Loucy (cell line): ENCODE measurements around the gene AGAP1.

Source experiments
- EZH2phosphoT487 ChIP-seq: fragments of 200-600 bp; IDR thresholded peaks from 2 replicates; pipeline ENCODE4 v1.6.1; 2018; ENCODE audit warnings: antibody characterized with exemption, mild to moderate bottlenecking, moderate library complexity, borderline replicate concordance
- TF ChIP-seq, protein P1 (sequence below): fragments of 200-600 bp; sonication (generic); conservative IDR thresholded peaks from 2 replicates; pipeline ENCODE4 v1.5.1; 2014; ENCODE audit warnings: mild to moderate bottlenecking, antibody characterized with exemption, low read length

DNA sequence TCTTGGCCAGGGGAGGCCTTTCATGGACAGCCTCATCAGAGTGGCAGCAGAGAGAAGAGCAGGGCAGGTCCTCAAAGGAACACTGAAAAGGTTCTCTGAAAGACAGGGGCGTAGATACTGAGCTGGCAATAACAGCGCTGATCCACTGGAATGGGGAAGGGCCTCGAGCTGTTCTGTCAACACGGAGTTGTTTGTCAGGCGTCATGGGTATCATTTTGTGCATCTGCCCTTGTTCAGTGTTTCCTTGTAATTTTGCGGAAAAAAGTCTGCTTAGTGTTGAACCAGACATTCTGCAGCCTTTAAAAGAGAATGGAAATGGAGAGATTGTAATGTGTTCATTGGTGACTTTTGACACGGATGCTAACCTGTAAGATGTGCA, 21.5 kb downstream of the AGAP1 start:
- TF ChIP-seq, protein P1, sequence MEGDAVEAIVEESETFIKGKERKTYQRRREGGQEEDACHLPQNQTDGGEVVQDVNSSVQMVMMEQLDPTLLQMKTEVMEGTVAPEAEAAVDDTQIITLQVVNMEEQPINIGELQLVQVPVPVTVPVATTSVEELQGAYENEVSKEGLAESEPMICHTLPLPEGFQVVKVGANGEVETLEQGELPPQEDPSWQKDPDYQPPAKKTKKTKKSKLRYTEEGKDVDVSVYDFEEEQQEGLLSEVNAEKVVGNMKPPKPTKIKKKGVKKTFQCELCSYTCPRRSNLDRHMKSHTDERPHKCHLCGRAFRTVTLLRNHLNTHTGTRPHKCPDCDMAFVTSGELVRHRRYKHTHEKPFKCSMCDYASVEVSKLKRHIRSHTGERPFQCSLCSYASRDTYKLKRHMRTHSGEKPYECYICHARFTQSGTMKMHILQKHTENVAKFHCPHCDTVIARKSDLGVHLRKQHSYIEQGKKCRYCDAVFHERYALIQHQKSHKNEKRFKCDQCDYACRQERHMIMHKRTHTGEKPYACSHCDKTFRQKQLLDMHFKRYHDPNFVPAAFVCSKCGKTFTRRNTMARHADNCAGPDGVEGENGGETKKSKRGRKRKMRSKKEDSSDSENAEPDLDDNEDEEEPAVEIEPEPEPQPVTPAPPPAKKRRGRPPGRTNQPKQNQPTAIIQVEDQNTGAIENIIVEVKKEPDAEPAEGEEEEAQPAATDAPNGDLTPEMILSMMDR, result no peak
- TF ChIP-seq EZH2phosphoT487, result no peak
